Mesothelial cell of epicardium (in vitro differentiated cells): ENCODE measurements around the gene PCDHA10. TPM values are rescaled to one million over a fixed set of nuclear protein-coding genes. Genes with fewer than 3 reads are reported as not detected.
"Not testable (repeated sequence)": the region's sequence is repeated elsewhere in the genome, so short reads cannot be mapped to it uniquely, and the experiment has no call there.

Experiments
- DNase-seq, 2 experiments: peaks; one replicate each; pipeline ENCODE4 v3.0.0; 2021; ENCODE audit warnings: low spot score in 2 of 2; ENCODE audit not compliant: unreplicated experiment in 2 of 2
- H3K27ac Mint-ChIP-seq: 2 replicates; pipeline ENCODE4 v1.8.0; 2021; ENCODE audit warnings: mixed read lengths
- H3K27me3 Mint-ChIP-seq: 2 replicates; pipeline ENCODE4 v1.8.0; 2021; ENCODE audit warnings: low read depth, mixed read lengths
- H3K36me3 Mint-ChIP-seq: 2 replicates; pipeline ENCODE4 v1.8.0; 2021; ENCODE audit warnings: mixed read lengths
- H3K4me1 Mint-ChIP-seq: 2 replicates; pipeline ENCODE4 v1.8.0; 2021; ENCODE audit warnings: mixed read lengths
- H3K4me3 Mint-ChIP-seq: 2 replicates; pipeline ENCODE4 v1.8.0; 2021; ENCODE audit warnings: mild to moderate bottlenecking, moderate library complexity, mixed read lengths
- H3K9me3 Mint-ChIP-seq: 2 replicates; pipeline ENCODE4 v1.8.0; 2021; ENCODE audit warnings: mixed read lengths
- CTCF ChIP-seq: fragments of 200-600 bp; sonication (generic); IDR thresholded peaks from one replicate; pipeline ENCODE4 v1.5.0; 2021; ENCODE audit warnings: antibody characterized with exemption; ENCODE audit not compliant: unreplicated experiment
- total RNA-seq: library from RNA; stranded (reverse); gene quantifications from 3 replicates; pipeline ENCODE4 v1.2.1, GENCODE V29; 2021

The PCDHA10 gene
- total RNA-seq, 1 donor from 2014 or later, result 20.1 TPM

GRCh38 chr5:140833993-140834392, 21.7 kb upstream of the PCDHA10 start, which contains the start of gene PCDHA7:
Gene PCDHA7 (plus strand): TSS chr5:140834269. CDS start chr5:140834384, 115 bp downstream.
- TF ChIP-seq CTCF, result no peak
- no peaks in the 10 kb centered on the region for H3K4me1 Mint-ChIP-seq
- peaks cover 36% of the 10 kb centered on the region for H3K9me3 Mint-ChIP-seq
- peaks cover 67% of the 10 kb centered on the region for H3K36me3 Mint-ChIP-seq
- no peak within 1 kb of the TSS for H3K27ac Mint-ChIP-seq
- H3K4me3 Mint-ChIP-seq, result no peak within 1 kb of the TSS
- no peaks in the 10 kb centered on the region for H3K27me3 Mint-ChIP-seq
- DNase-seq, result no peak

GRCh38 chr5:140834439-140835008, 21.2 kb upstream of the PCDHA10 start:
- not testable (repeated sequence) for DNase-seq, H3K4me1 Mint-ChIP-seq, H3K27ac Mint-ChIP-seq, H3K27me3 Mint-ChIP-seq, H3K4me3 Mint-ChIP-seq
- H3K36me3 Mint-ChIP-seq, result peaks cover 63% of the 10 kb centered on the region
- peaks cover 38% of the 10 kb centered on the region for H3K9me3 Mint-ChIP-seq

GRCh38 chr5:140835622-140836510, 19.8 kb upstream of the PCDHA10 start:
- no peak overlapping the region for H3K4me3 Mint-ChIP-seq
- no peak for TF ChIP-seq CTCF
- no peak for DNase-seq
- no peaks in the 10 kb centered on the region for H3K4me1 Mint-ChIP-seq
- no peak overlapping the region for H3K27ac Mint-ChIP-seq
- peaks cover 66% of the 10 kb centered on the region for H3K36me3 Mint-ChIP-seq
- peaks cover 43% of the 10 kb centered on the region for H3K9me3 Mint-ChIP-seq
- H3K27me3 Mint-ChIP-seq, result no peaks in the 10 kb centered on the region

GRCh38 chr5:140840978-140841962, 14.4 kb upstream of the PCDHA10 start, which contains the start of gene PCDHA8:
Gene PCDHA8 (plus strand): TSS chr5:140841187. CDS start chr5:140841322, 135 bp downstream.
- Mint-ChIP-seq H3K4me1 (no peaks in the 10 kb centered on the region), H3K27me3 (no peaks in the 10 kb centered on the region), H3K9me3 (peaks cover 36% of the 10 kb centered on the region), H3K27ac (no peak within 1 kb of the TSS), H3K4me3 (no peak within 1 kb of the TSS), H3K36me3 (peaks cover 54% of the 10 kb centered on the region)
- no peak for DNase-seq
- TF ChIP-seq CTCF, result peak; percentile 44

GRCh38 chr5:140842798-140843733, 12.6 kb upstream of the PCDHA10 start:
- Mint-ChIP-seq H3K4me3 (no peak overlapping the region), H3K36me3 (peaks cover 60% of the 10 kb centered on the region), H3K27me3 (no peaks in the 10 kb centered on the region), H3K27ac (no peak overlapping the region), H3K9me3 (peaks cover 46% of the 10 kb centered on the region), H3K4me1 (no peaks in the 10 kb centered on the region)
- no peak for TF ChIP-seq CTCF
- no peak for DNase-seq

GRCh38 chr5:140848139-140849102, 7.3 kb upstream of the PCDHA10 start, which contains the start of gene PCDHA9:
Gene PCDHA9 (plus strand): TSS chr5:140848382. CDS start chr5:140848496, 114 bp downstream.
- Mint-ChIP-seq H3K36me3 (peaks cover 53% of the 10 kb centered on the region), H3K9me3 (peaks cover 39% of the 10 kb centered on the region), H3K4me3 (peak within 1 kb of the TSS; percentile 8)
- H3K27me3 Mint-ChIP-seq, H3K4me1 Mint-ChIP-seq, H3K27ac Mint-ChIP-seq, DNase-seq: not testable (repeated sequence)
